Esophagus squamous epithelium (tissue), 4 donors: ENCODE results near the gene PRMT5.

Experiments used
- CTCF ChIP-seq, 6 experiments: fragments of 450-650 bp in 4 of 6; fragments of 200-600 bp in 2 of 6; sonication (generic) in 2 of 6; IDR thresholded peaks; one replicate each; pipeline ENCODE4 v1.5.1; 2016 to 2019; ENCODE audit warnings: antibody characterized with exemption in 6 of 6, mild to moderate bottlenecking in 4 of 6, moderate library complexity in 4 of 6
- POLR2A ChIP-seq, 4 donors: fragments of 450-650 bp; IDR thresholded peaks; one replicate each; pipeline ENCODE4 v1.6.1; 2017; ENCODE audit warnings: antibody characterized with exemption in 4 of 4, mild to moderate bottlenecking in 4 of 4, moderate library complexity in 3 of 4

- TF ChIP-seq CTCF (IDR thresholded peaks at IDR 0.05) (no peak), POLR2A (IDR thresholded peaks at IDR 0.05) (no peak)
Measured at GRCh38 chr14:22893706-22894105, 35.5 kb downstream of the PRMT5 start.
